HEK293T (cell line): Measurements from ENCODE around the gene TMED3.

Experiments used
- CTCF ChIA-PET: fragments of 350-600 bp; formaldehyde crosslinking; extraction: SDS; loops from one replicate; lab custom pipeline; 2021; ENCODE audit warnings: antibody characterized with exemption, inconsistent platforms; lab: Yijun Ruan, JAX
- POLR2A ChIA-PET: fragments of 350-600 bp; formaldehyde crosslinking; extraction: SDS; loops from one replicate; lab custom pipeline; 2020; ENCODE audit warnings: antibody characterized with exemption, inconsistent platforms; lab: Yijun Ruan, JAX
- DNase-seq: peaks from one replicate; pipeline ENCODE4 v3.0.0; 2012; ENCODE audit warnings: mixed read lengths; ENCODE audit errors: extremely low spot score
- ARNT ChIP-seq: fragments of 450-650 bp; IDR thresholded peaks from 2 replicates; pipeline ENCODE4 v1.6.1; 2017; ENCODE audit warnings: mild to moderate bottlenecking
- BHLHE40 ChIP-seq: fragments of 450-650 bp; IDR thresholded peaks from 2 replicates; pipeline ENCODE4 v1.6.1; 2016; ENCODE audit warnings: mild to moderate bottlenecking, moderate library complexity, borderline replicate concordance
- CTBP1 ChIP-seq: fragments of 450-650 bp; IDR thresholded peaks from 2 replicates; pipeline ENCODE4 v1.6.1; 2016; ENCODE audit warnings: borderline replicate concordance
- ELF4 ChIP-seq: fragments of 450-650 bp; IDR thresholded peaks from 2 replicates; pipeline ENCODE4 v1.6.1; 2017; ENCODE audit warnings: antibody characterized with exemption
- FOXA1 ChIP-seq: fragments of 450-650 bp; IDR thresholded peaks from 2 replicates; pipeline ENCODE4 v1.6.1; 2016; ENCODE audit warnings: mild to moderate bottlenecking
- FOXK2 ChIP-seq: fragments of 450-650 bp; IDR thresholded peaks from 2 replicates; pipeline ENCODE4 v1.6.1; 2016; ENCODE audit warnings: mild to moderate bottlenecking
- FOXM1 ChIP-seq: fragments of 450-650 bp; IDR thresholded peaks from 2 replicates; pipeline ENCODE4 v1.6.1; 2017; ENCODE audit warnings: mild to moderate bottlenecking, borderline replicate concordance
- HDGF ChIP-seq: fragments of 450-650 bp; IDR thresholded peaks from 2 replicates; pipeline ENCODE4 v1.6.1; 2017; ENCODE audit warnings: antibody characterized with exemption, borderline replicate concordance
- L3MBTL2 ChIP-seq: fragments of 450-650 bp; conservative IDR thresholded peaks from 2 replicates; pipeline ENCODE4 v1.6.1; 2016; ENCODE audit warnings: mild to moderate bottlenecking
- LEF1 ChIP-seq: fragments of 450-650 bp; IDR thresholded peaks from 2 replicates; pipeline ENCODE4 v1.6.1; 2017; ENCODE audit warnings: mild to moderate bottlenecking, borderline replicate concordance
- NFRKB ChIP-seq: fragments of 450-650 bp; IDR thresholded peaks from 2 replicates; pipeline ENCODE4 v1.6.1; 2016; ENCODE audit warnings: mild to moderate bottlenecking, moderate library complexity
- PKNOX1 ChIP-seq: fragments of 450-650 bp; IDR thresholded peaks from 2 replicates; pipeline ENCODE4 v1.6.1; 2016
- SP1 ChIP-seq: fragments of 450-650 bp; IDR thresholded peaks from 2 replicates; pipeline ENCODE4 v1.6.1; 2017
- SUZ12 ChIP-seq: fragments of 450-650 bp; IDR thresholded peaks from 2 replicates; pipeline ENCODE4 v1.6.1; 2016; ENCODE audit warnings: mild to moderate bottlenecking
- TARDBP ChIP-seq: fragments of 450-650 bp; IDR thresholded peaks from 2 replicates; pipeline ENCODE4 v1.6.1; 2016
- ZNF384 ChIP-seq: fragments of 450-650 bp; IDR thresholded peaks from 2 replicates; pipeline ENCODE4 v1.6.1; 2016

The TMED3 gene

GRCh38 chr15:79341396-79341795 lies 30.5 kb downstream of the TMED3 start:
- DNase-seq: no peak
- no peak for TF ChIP-seq HDGF
- TF ChIP-seq LEF1: no peak
- no peak for TF ChIP-seq SUZ12
- TF ChIP-seq CTBP1: no peak
- TF ChIP-seq FOXA1: no peak
- no peak for TF ChIP-seq FOXM1
- no peak for TF ChIP-seq ARNT
- TF ChIP-seq TARDBP: no peak
- TF ChIP-seq PKNOX1: no peak
- no peak for TF ChIP-seq ZNF384
- TF ChIP-seq SP1: no peak
- TF ChIP-seq NFRKB: no peak
- TF ChIP-seq L3MBTL2: no peak
- no peak for TF ChIP-seq BHLHE40
- TF ChIP-seq ELF4: no peak
- TF ChIP-seq FOXK2: no peak
- CTCF ChIA-PET: interaction anchor here (0.7 to 2.7 kb wide), 3 partner anchors 41 to 313 kb away, joined by 3 to 12 read pairs (median 3); no protein-coding TSS in a partner anchor
- POLR2A ChIA-PET: no interaction called here

- POLR2A ChIA-PET: no interaction called here
- CTCF ChIA-PET: interaction anchor here (1.6 kb wide), 1 partner anchor 10 kb away, joined by 6 read pairs; no protein-coding TSS in a partner anchor
- TF ChIP-seq L3MBTL2 (no peak), PKNOX1 (no peak), FOXM1 (no peak), LEF1 (no peak), SUZ12 (no peak), ARNT (no peak)
- no peak for DNase-seq
Observed at GRCh38 chr15:79349525-79349924, 38.6 kb downstream of the TMED3 start.

GRCh38 chr15:79352206-79352605 lies 41.3 kb downstream of the TMED3 start:
- ChIA-PET CTCF (no interaction called here), POLR2A (no interaction called here)
- no peak for DNase-seq
- TF ChIP-seq SP1: no peak
- no peak for TF ChIP-seq FOXA1
- TF ChIP-seq BHLHE40: no peak
- TF ChIP-seq HDGF: no peak
- no peak for TF ChIP-seq FOXM1
- no peak for TF ChIP-seq ZNF384
- TF ChIP-seq L3MBTL2: no peak
- TF ChIP-seq TARDBP: no peak
- TF ChIP-seq LEF1: no peak
- no peak for TF ChIP-seq FOXK2

GRCh38 chr15:79357566-79357965 lies 46.7 kb downstream of the TMED3 start:
- POLR2A ChIA-PET: no interaction called here
- no peak for DNase-seq
- TF ChIP-seq ARNT (no peak), CTBP1 (no peak)
- CTCF ChIA-PET: no interaction called here

GRCh38 chr15:79358069-79358468 lies 47.2 kb downstream of the TMED3 start:
- POLR2A ChIA-PET: no interaction called here
- CTCF ChIA-PET: no interaction called here
- TF ChIP-seq ZNF384 (no peak), SP1 (no peak), ARNT (no peak), PKNOX1 (no peak), BHLHE40 (no peak), LEF1 (no peak), ELF4 (no peak), L3MBTL2 (no peak), CTBP1 (no peak)
- no peak for DNase-seq

DNA sequence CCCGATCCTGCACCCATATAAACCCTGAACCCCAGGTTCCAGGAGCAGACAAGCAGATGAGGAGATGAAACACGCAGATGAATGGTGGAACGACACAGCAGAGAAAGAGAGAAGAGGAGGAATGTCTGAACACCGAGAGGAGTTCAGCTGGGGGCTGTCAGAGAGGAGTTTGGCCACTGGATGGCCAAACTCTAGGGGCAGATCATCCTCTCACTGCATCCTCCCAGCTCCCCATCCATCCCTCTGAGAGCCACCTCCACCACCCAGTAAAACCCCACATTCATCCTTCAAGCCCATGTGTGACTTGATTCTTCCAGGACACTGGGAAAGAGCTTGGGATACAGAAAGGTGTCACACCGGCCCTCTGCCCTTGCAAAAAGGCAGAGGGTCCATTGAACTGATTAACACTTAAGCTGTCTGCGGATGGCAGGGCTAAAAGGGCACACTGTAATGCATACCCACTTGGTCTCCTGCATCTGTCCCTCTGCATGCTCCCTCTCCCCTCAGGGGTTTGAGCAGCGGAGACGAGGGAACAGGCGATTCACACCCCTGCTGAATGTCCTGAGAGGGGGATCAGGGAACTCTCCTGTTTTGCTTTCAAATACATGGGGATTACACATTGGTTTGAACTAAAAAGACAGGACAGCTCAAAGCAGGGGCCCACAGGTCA lies 53.8 kb downstream of the TMED3 start:
- CTCF ChIA-PET: interaction anchor here (0.6 to 2.7 kb wide), 3 partner anchors 17 to 979 kb away, joined by 3 to 8 read pairs (median 4); no protein-coding TSS in a partner anchor
- no peak for TF ChIP-seq SP1
- no peak for TF ChIP-seq HDGF
- TF ChIP-seq ZNF384: no peak
- TF ChIP-seq CTBP1: no peak
- no peak for TF ChIP-seq BHLHE40
- no peak for TF ChIP-seq FOXK2
- no peak for TF ChIP-seq NFRKB
- TF ChIP-seq ARNT: no peak
- TF ChIP-seq FOXM1: no peak
- TF ChIP-seq SUZ12: no peak
- no peak for TF ChIP-seq ELF4
- POLR2A ChIA-PET: no interaction called here
- DNase-seq: no peak
